BLaER1 treated with 17β-estradiol and CSF1 and Interleukin-3, amounts not matched to agents 10 nM and 100 nM (cell line): ENCODE data around the gene KCNN3.

ENCODE experiments used
- H3K27ac ChIP-seq, 11 experiments: shearing (Covaris generic); formaldehyde crosslinking; 2 replicates each; pipeline ENCODE4 v1.8.1; 2022
- H3K27me3 ChIP-seq, 11 experiments: shearing (Covaris generic); formaldehyde crosslinking; 2 replicates each; pipeline ENCODE4 v1.8.1; 2022
- H3K36me3 ChIP-seq, 11 experiments: shearing (Covaris generic); formaldehyde crosslinking; 2 replicates each; pipeline ENCODE4 v1.8.1; 2022
- H3K4me1 ChIP-seq, 10 experiments: shearing (Covaris generic); formaldehyde crosslinking; 2 replicates each; pipeline ENCODE4 v1.8.1; 2022
- H3K4me2 ChIP-seq, 11 experiments: shearing (Covaris generic); formaldehyde crosslinking; 2 replicates each; pipeline ENCODE4 v1.8.1; 2022
- H3K4me3 ChIP-seq, 10 experiments: shearing (Covaris generic); formaldehyde crosslinking; 2 replicates each; pipeline ENCODE4 v1.8.1; 2022
- H3K9ac ChIP-seq, 11 experiments: shearing (Covaris generic); formaldehyde crosslinking; 2 replicates each; pipeline ENCODE4 v1.8.1; 2022
- H3K9me3 ChIP-seq, 11 experiments: shearing (Covaris generic); formaldehyde crosslinking; replicated peaks in 1 of 11; 2 replicates each; pipeline ENCODE4 v1.8.1; 2022
- H4K20me1 ChIP-seq, 11 experiments: shearing (Covaris generic); formaldehyde crosslinking; 2 replicates each; pipeline ENCODE4 v1.8.1; 2022
- Cebpa-rat ChIP-seq, 11 experiments: shearing (Covaris generic); IDR thresholded peaks; 2 replicates each; pipeline ENCODE4 v1.8.1; 2022

The KCNN3 gene

DNA sequence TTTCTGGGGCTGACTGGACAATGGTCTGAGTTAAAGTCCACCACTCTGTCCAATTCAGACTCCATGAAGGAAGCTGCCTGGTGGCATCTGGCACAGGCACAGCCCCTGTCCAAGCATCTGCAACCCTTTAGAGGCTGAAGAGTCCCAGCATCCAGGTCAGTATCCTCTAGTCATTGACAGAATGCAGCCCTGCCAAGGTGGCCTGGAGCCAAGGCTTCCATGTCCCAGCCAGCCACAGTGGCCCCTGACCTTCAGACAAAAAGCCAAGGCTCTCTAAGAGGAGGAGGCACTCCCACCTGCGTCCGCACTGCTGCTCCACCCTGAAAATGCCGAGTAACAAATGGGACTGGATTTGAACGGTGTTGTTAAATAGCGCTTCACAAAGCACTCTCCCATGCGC lies 49.4 kb downstream of the KCNN3 start:
- Histone ChIP-seq H3K4me2 (peak overlapping the region in 10 of 11 experiments; percentile 9 to 60 (median 40); a peak in 15 of 22 replicates), H3K4me3 (no peak overlapping the region), H3K36me3 (no peaks in the 10 kb centered on the region), H3K27me3 (no peaks in the 10 kb centered on the region), H4K20me1 (no peaks in the 10 kb centered on the region), H3K4me1 (peaks cover 5 to 36% (median 27%) of the 10 kb centered on the region in 10 experiments), H3K27ac (peak overlapping the region in 1 of 11 experiments; percentile 34; a peak in 1 of 22 replicates), H3K9ac (no peak overlapping the region), H3K9me3 (no peaks in the 10 kb centered on the region)
- no peak for TF ChIP-seq Cebpa-rat (IDR thresholded peaks at IDR 0.05)

DNA sequence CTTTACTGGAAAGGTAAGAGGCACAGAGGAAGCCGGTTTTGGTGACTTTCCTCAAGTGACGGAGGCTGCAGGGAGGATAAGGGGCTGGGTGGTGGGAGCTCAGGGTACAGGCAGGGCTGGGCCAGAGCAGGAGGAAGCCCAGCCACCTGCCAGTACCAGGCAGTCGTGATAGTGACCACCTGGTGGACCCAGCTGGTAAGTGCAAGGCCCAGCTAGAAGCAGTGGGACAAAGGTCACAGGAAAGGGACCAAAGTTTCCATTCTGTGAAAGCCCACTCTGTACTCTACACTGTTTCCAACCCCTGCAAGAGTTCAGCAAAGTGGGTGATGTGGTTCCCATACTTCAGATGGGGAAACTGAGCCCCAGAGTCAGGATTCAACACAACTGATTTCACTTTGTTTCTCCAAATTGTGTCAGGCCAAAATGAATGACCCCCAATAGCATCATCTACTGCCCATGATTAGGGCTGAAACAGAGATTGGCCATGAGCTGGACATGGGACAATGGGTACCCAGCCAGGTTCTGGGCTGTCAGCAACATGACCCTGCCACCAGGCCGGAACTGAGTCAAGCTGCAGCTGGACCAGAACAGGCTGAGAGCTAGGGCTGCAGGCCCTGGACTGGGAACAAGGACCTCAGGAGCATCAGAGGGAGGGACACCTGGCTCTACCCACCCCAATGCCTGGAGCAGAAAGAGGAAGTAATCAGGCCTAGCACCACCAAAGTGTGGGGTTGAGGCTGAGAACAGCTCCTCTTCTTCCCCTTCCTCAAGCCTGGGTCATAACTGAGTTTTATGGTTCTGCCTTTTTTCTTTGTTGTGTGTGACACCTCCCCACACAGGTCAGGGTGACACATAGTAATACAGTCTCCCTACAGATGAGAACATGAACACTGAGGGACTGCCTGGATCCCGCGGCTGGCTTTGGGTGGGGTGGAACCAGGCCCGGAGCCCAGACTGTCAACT lies 50.2 kb downstream of the KCNN3 start:
- no peak overlapping the region for H3K9ac ChIP-seq
- H3K9me3 ChIP-seq = no peaks in the 10 kb centered on the region
- peak overlapping the region in 1 of 11 experiments; percentile 34; a peak in 1 of 22 replicates for H3K27ac ChIP-seq
- peaks cover 5 to 36% (median 27%) of the 10 kb centered on the region in 10 experiments for H3K4me1 ChIP-seq
- peak overlapping the region in 10 of 11 experiments; percentile 9 to 60 (median 40); a peak in 17 of 22 replicates for H3K4me2 ChIP-seq
- no peaks in the 10 kb centered on the region for H3K36me3 ChIP-seq
- H3K4me3 ChIP-seq = no peak overlapping the region
- H4K20me1 ChIP-seq = no peaks in the 10 kb centered on the region
- TF ChIP-seq Cebpa-rat (IDR thresholded peaks at IDR 0.05) = no peak
- no peaks in the 10 kb centered on the region for H3K27me3 ChIP-seq

DNA sequence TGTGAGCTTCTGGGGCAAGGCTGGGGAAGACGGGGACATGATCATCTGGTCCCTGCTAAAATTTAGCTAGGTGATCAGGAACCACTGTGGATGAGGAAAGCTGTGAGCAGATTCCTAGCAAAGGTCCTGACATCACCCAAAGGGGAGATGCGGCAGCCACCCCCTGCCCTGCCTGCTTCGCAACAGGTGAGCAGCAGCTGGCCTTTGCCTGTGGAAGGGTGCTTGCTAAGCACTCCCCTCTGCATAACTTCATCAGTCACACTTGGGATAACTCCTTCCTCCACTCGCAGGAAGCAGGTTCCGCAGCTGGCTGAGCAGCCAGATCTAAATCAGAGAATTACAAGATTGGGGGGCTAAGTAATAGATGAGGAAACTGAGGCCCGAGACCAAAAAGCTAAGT lies 51.2 kb downstream of the KCNN3 start:
- Histone ChIP-seq H3K36me3 (no peaks in the 10 kb centered on the region), H3K27me3 (no peaks in the 10 kb centered on the region), H3K4me2 (peak overlapping the region in 8 of 11 experiments; percentile 1 to 60 (median 36); a peak in 12 of 22 replicates)

DNA sequence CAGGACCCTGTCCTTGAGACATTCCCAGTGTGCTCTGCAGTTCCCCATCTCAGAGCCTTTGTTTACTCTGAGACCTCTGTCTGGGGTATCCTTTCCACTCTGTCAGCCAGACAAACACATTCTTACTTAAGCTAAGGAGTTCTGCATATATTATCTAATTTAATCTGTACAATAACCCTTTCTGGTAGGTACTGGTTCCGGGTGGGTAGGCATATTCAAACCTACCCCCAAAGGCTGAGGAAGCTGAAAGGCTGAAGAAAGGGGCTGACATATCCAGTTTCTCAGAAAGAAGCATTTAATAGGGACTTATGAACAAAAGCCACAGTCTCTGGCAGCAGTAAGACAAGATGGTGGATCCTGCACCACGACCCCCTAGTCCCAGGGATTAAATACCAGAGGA lies 53.1 kb downstream of the KCNN3 start:
- H3K9ac ChIP-seq = no peak overlapping the region
- H3K27ac ChIP-seq = no peak overlapping the region
- no peaks in the 10 kb centered on the region for H3K36me3 ChIP-seq
- H3K4me2 ChIP-seq = no peak overlapping the region
- H3K27me3 ChIP-seq = no peaks in the 10 kb centered on the region
- no peaks in the 10 kb centered on the region for H4K20me1 ChIP-seq
- H3K4me1 ChIP-seq = peaks cover 9 to 37% (median 28%) of the 10 kb centered on the region in 10 experiments
- H3K9me3 ChIP-seq = no peaks in the 10 kb centered on the region
- no peak for TF ChIP-seq Cebpa-rat (IDR thresholded peaks at IDR 0.05)
- H3K4me3 ChIP-seq = no peak overlapping the region

More for the DNA sequence above, 51.2 kb downstream of the KCNN3 start:
- no peaks in the 10 kb centered on the region for H3K9me3 ChIP-seq
- H3K27ac ChIP-seq = no peak overlapping the region
- no peak for TF ChIP-seq Cebpa-rat (IDR thresholded peaks at IDR 0.05)
- H3K4me1 ChIP-seq = peaks cover 5 to 32% (median 27%) of the 10 kb centered on the region in 10 experiments
- no peak overlapping the region for H3K4me3 ChIP-seq
- H4K20me1 ChIP-seq = no peaks in the 10 kb centered on the region
- no peak overlapping the region for H3K9ac ChIP-seq

DNA sequence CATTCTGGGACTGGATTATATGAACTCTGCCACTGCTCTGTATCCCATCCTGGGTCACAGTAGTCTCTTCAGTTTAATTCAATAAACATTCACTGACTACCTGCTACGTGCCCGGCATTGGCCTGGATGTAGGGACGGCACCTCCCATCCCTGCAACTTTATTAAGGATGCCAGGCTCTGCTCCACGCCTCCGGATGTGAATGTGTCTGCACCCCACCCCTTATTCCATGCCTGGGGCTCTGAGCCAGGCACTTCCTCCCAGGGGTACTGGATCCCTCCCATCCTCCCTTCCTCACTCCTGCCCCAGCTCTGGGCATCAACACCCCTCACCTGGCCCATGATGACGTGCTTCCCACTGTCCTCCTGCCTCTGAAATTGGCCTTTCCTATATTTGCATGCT lies 53.7 kb downstream of the KCNN3 start:
- TF ChIP-seq Cebpa-rat (IDR thresholded peaks at IDR 0.05) = no peak
- H3K4me1 ChIP-seq = peaks cover 9 to 37% (median 28%) of the 10 kb centered on the region in 10 experiments
- no peak overlapping the region for H3K4me2 ChIP-seq
- no peaks in the 10 kb centered on the region for H4K20me1 ChIP-seq
- no peak overlapping the region for H3K4me3 ChIP-seq
- H3K27me3 ChIP-seq = no peaks in the 10 kb centered on the region
- H3K36me3 ChIP-seq = no peaks in the 10 kb centered on the region
- no peak overlapping the region for H3K27ac ChIP-seq
- H3K9ac ChIP-seq = no peak overlapping the region
- H3K9me3 ChIP-seq = no peaks in the 10 kb centered on the region

DNA sequence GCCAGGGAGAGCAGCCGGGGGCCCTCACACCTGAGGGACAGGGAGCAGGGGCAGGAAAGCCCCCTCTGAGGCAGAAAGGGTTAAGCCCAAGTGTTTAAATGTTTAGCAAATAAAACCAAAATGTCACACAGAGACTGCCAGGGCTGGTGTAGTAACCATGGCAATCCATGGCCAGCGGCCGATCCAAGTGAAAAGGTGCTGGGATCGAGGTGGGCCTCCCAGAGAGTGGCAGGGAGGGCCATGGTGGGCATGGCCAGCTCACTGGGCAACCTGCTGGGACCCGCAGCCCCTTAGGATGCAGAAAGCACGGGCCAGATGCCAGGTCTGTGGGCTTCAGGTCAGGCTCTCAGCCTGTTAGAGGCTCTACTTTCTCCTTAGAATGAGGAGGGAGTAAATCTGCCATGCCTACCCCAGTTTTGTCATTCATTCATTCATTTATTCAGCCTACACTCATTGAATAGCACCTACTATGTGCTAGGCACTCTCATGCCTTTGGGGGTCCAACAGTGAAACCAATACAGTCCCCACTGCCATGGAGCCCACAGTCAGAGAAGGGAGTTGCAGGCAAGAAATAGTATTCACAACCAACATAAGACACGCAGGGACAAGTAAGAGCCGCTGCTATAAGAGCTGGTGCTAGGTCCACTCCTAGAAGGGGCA lies 56.1 kb downstream of the KCNN3 start:
- no peak overlapping the region for H3K27ac ChIP-seq
- no peak for TF ChIP-seq Cebpa-rat (IDR thresholded peaks at IDR 0.05)
- H3K4me1 ChIP-seq = peaks cover 5 to 25% (median 14%) of the 10 kb centered on the region in 10 experiments
- 0 out of 22 replicates have a peak, but pooled peaks cover 0 to 1% (median 0%) of the 10 kb centered on the region in 11 experiments for H4K20me1 ChIP-seq
- peaks cover under 1 to 20% (median 12%) of the 10 kb centered on the region in 11 experiments for H3K27me3 ChIP-seq
- H3K9me3 ChIP-seq = no peaks in the 10 kb centered on the region
- 0 out of 22 replicates have a peak overlapping the region, but pooled peaks of 1 of the 11 experiments have one; percentile 9 for H3K4me2 ChIP-seq
- H3K9ac ChIP-seq = no peak overlapping the region
- no peak overlapping the region for H3K4me3 ChIP-seq
- H3K36me3 ChIP-seq = no peaks in the 10 kb centered on the region

DNA sequence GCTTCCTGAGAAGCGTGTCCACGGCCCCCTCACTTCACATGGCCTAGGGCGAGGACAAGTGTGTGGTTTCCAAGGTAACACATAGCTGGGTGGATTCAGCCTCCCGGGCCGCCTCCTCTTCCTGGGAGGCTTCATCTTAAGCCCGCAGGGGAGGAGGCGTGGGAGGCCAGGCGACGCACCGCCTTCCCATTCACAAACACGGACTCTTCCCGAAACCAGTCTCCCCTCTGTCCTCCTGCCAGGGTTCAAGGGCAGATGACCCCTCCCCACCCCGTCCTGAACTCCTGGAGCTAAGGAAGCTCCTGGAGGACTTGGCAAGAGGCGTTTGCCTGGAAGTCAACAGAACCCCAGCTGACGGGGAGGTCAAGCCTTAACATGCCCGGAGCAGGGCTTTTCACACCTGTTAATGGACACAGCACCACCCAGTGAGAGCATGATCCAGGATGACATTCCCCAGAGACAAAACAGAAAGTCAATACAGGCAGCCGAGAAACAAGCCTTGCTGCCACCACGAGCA lies 56.7 kb downstream of the KCNN3 start:
- Histone ChIP-seq H3K27ac (no peak overlapping the region), H3K9ac (no peak overlapping the region), H3K27me3 (peaks cover 7 to 27% (median 18%) of the 10 kb centered on the region in 11 experiments)

DNA sequence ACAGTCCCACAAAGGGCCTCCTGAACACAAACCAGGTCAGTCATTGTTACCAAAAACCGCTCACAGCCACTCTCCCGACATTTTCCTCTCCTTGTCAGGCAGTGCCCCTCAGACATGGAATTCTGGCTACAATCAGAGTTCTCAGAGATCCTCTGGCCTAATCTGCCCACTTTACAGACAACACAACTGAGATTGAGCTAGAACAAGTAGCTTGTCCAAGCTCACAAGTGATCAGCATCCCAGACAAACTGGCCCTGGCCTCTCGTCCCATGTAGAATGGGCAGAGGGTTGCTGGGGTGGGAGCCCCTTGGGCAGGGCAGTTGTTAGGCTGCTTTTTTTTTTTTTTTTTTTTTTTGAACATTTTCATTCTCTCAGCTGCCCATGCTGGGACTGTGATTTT lies 57.2 kb downstream of the KCNN3 start:
- Histone ChIP-seq H3K9ac (no peak overlapping the region), H3K4me1 (peaks cover 12 to 26% (median 13%) of the 10 kb centered on the region in 10 experiments; a peak in 17 of 20 replicates), H3K36me3 (no peaks in the 10 kb centered on the region), H3K4me2 (no peak overlapping the region), H4K20me1 (0 out of 22 replicates have a peak, but pooled peaks cover 0 to 4% (median 0%) of the 10 kb centered on the region in 11 experiments), H3K4me3 (no peak overlapping the region), H3K27me3 (peaks cover 12 to 31% (median 23%) of the 10 kb centered on the region in 11 experiments), H3K27ac (no peak overlapping the region), H3K9me3 (no peaks in the 10 kb centered on the region)
- no peak for TF ChIP-seq Cebpa-rat (IDR thresholded peaks at IDR 0.05)

More for the DNA sequence above, 56.7 kb downstream of the KCNN3 start:
- H3K4me2 ChIP-seq = 0 out of 22 replicates have a peak overlapping the region, but pooled peaks of 1 of the 11 experiments have one; percentile 9
- no peak overlapping the region for H3K4me3 ChIP-seq
- peaks cover 8 to 25% (median 13%) of the 10 kb centered on the region in 10 experiments; a peak in 19 of 20 replicates for H3K4me1 ChIP-seq
- no peak for TF ChIP-seq Cebpa-rat (IDR thresholded peaks at IDR 0.05)
- no peaks in the 10 kb centered on the region for H3K36me3 ChIP-seq
- H4K20me1 ChIP-seq = 0 out of 22 replicates have a peak, but pooled peaks cover 0 to 4% (median 0%) of the 10 kb centered on the region in 11 experiments
- no peaks in the 10 kb centered on the region for H3K9me3 ChIP-seq
